Skeletal muscle cell (primary cell): ENCODE results near the gene NR6A1.
"Not testable (repeated sequence)": the region's sequence is repeated elsewhere in the genome, so short reads cannot be mapped to it uniquely, and the experiment has no call there.

Source experiments
- DNase-seq: peaks from one replicate; pipeline ENCODE4 v3.0.0-alpha.2; 2010; ENCODE audit warnings: low read depth
- H3K4me3 ChIP-seq: 2 replicates; pipeline ENCODE4 v1.5.1; 2011; ENCODE audit warnings: low read depth, mild to moderate bottlenecking, control low read depth, low read length, moderate library complexity

The NR6A1 gene

DNA sequence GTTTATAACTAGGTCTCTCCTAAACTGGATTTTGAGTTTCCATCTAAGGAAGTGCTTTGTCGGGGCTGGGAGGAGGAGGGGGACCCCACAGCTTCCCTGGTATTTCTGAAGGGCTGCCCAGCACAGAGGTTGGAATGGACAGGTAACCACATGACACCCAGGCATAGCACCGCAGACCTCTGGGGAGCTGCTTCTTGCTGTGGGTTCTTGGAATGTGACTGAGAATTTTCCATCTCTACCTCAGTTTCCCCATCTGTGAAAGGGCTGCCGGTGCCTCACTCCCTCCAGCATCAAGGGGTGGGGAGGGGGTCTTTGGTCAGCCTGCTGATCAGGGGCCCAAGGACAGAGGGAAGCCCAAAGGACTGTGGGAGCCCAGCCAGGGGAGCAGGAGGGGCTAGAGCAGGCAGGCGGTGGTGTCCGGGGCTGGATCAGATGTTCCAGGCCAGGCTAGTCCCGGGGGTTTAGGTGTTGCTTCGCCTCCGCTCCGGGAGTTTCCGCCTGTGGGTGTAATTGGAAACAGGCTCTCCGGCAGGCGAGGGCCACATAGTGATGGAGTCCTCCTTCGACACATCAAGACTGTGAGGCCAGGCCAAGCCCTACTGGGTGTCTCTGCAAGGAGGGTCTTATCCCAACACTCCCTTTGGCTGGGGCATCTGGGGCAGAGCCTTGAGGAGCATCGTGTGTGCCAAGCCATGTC, 9.1 kb upstream of the NR6A1 start:
- H3K4me3 ChIP-seq: peak overlapping the region; percentile 11
- DNase-seq: no peak

- H3K4me3 ChIP-seq: peak overlapping the region; percentile 11
- peak; percentile 97 for DNase-seq
Observed at GRCh38 chr9:124779368-124780059, 8.4 kb upstream of the NR6A1 start.

DNA sequence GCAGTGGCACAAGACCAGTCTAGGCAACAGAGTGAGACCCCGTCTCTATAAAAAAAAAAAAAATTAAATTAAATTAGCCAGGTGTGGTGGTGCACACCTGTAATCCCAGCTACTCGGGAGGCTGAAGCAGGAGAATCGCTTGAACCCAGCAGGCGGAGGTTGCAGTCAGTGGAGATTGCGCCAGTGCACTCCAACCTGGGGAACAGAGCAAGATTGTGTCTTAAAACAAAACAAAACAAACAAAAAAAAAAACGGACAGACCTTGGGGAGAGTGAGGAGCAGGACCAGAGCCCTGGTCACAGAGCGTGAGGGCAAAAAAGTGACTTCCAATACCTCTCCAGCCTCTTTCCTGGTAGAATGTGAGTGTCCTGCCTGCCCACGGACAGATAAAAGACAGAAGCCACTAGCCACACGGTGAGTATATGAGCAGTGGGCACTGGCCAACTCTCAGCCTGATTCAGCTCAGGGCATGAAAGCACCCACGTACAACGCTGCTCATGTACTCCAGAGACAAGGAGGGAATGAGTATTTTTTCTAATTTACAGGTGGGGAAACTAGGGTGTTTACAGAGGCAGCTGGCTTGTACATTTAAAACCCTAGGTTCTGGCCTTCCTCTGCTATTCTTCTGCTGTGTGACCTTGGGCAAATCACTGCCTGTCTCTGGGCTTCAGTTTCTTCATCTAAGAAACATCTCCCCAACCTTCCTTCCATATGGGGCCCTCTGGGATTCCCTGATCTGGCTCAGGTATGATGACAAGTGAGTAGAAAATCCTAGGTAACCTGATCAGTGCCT, 7.7 kb upstream of the NR6A1 start:
- DNase-seq: no peak
- H3K4me3 ChIP-seq: no peak overlapping the region

GRCh38 chr9:124776954-124777648, 6.0 kb upstream of the NR6A1 start, which contains the start of gene OLFML2A:
Gene OLFML2A (plus strand): TSS chr9:124777133. CDS start chr9:124777271, 138 bp downstream.
- no peak for DNase-seq
- peak within 1 kb of the TSS; percentile 55 for H3K4me3 ChIP-seq

GRCh38 chr9:124776618-124776953, 5.5 kb upstream of the NR6A1 start:
- DNase-seq: no peak
- H3K4me3 ChIP-seq: peak overlapping the region; percentile 55

- no peak overlapping the region for H3K4me3 ChIP-seq
- no peak for DNase-seq
Observed at GRCh38 chr9:124774129-124774978, 3.2 kb upstream of the NR6A1 start.

- no peak for DNase-seq
- no peak overlapping the region for H3K4me3 ChIP-seq
Observed at GRCh38 chr9:124773473-124774128, 2.5 kb upstream of the NR6A1 start.

DNA sequence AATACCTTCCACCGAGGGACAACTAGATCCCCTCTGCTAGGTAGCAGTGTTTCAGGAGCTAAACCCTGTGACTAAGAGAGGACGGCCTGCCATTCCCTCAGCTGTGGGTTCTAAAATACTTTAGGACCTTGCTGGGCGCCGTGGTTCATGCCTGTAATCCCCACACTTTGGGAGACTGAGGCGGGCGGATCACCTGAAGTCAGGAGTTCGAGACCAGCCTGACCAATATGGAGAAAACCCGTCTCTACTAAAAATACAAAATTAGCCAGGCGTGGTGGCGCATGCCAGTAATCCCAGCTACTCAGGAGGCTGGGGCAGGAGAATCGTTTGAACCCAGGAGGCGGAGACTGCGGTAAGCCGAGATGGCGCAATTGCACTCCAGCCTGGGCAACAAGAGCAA, 1.8 kb upstream of the NR6A1 start:
- not testable (repeated sequence) for DNase-seq, H3K4me3 ChIP-seq

GRCh38 chr9:124771867-124772679, 962 bp upstream of the NR6A1 start:
- H3K4me3 ChIP-seq: peak overlapping the region; percentile 72
- DNase-seq: no peak

GRCh38 chr9:124770359-124771020, 621 bp downstream of the NR6A1 start:
- DNase-seq: no peak
- peak overlapping the region; percentile 72 for H3K4me3 ChIP-seq

GRCh38 chr9:124769549-124770358, 1.4 kb downstream of the NR6A1 start:
- no peak for DNase-seq
- H3K4me3 ChIP-seq: peak overlapping the region; percentile 72

DNA sequence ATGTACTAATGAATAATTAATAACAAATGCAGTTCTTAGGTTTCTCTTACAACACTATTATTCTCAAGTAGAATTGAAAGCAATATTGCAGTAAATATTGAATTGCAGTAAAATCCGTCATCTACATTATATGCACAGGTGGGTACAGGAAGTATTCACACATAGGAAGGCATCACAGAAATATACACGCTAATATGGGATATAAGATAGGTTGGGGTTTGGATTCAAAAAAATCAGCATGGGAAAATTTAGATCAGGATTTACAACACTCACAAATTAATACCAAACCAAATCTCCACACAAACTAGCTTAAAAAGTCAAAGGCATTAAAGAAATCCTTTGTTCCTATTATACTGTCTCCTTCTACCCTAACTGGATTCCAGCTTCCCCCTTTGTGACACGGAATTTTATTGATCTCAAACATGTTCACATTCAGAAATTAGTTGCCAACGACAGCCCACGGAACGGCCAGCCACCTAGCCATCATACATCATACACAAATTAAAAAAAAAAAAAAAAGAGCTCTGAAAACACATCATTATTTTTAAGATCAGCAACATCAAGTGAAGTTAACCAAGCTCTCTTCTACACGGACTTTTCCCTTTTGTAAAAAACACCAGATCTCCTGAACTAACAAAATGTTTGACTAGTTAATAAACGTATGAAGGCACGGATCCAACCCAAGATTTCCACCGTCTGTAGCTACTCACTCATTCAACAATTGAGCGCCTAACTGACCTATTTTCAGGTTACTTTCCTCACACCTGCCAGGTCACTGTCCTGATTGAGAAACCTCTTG, 2.2 kb downstream of the NR6A1 start:
- DNase-seq: no peak
- H3K4me3 ChIP-seq: no peak overlapping the region

GRCh38 chr9:124768334-124768733, 2.8 kb downstream of the NR6A1 start:
- DNase-seq: no peak
- no peak overlapping the region for H3K4me3 ChIP-seq

DNA sequence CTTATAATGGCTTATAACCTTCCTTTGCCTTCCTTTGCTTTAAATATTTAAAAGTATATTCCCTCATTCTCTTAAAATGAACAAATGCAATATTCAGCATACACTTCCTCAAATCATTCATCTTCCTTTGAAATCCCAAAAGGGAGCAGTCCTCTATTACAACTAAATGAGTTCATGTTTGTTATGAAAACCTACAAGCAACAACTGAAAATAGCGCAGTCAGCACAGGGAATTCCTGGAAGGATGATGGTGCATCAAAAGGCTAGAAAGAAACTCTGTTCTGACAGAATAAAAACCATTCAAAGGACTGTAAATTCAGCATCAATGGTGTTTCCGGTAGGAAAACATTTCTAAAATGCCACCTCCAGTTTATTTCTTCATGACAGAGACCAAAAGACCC, 3.3 kb downstream of the NR6A1 start:
- DNase-seq: no peak
- no peak overlapping the region for H3K4me3 ChIP-seq

DNA sequence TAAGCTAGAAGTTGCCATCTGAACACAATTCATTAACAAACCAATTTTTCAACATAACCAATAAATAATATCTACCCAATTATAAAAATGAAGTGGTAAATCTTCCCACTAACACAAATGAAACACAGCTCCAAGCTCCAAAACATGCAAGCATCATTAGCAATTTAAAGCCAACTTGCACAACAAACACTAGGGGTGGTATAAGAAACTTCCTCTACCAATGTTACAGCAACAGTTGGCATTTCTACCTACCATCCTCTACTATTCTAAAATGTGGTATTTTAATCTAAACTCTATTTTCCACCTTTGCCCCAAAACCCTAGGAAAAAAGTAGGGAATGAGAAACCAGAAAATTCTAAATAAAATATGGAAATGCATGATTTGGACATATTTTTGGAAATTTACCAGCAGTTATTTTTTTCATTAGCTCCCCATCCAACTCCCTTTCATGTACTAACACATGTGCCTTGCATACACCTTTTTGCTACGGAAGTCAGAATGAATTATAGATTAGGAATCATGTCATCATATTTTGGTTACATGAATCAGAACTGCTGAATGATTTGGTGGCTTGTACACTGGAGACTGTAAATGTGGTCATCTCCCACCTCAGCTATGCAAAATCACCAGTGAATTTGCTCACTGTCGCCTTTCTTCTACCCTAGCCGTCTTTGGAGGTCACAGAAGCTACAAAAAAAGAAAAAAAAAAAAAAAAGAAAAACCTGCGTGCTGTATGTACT, 4.1 kb downstream of the NR6A1 start:
- no peak overlapping the region for H3K4me3 ChIP-seq
- no peak for DNase-seq
